Hepatocyte (in vitro differentiated cells): ENCODE measurements around the gene EBF4. TPM values are rescaled to one million over a fixed set of nuclear protein-coding genes. Genes with fewer than 3 reads are reported as not detected.
A peak's percentile ranks its signal among the peaks of the same experiment; 100 is the strongest.

Experiments used
- DNase-seq: peaks from one replicate; pipeline ENCODE4 v3.0.0-alpha.2; 2016; ENCODE audit warnings: low spot score
- H2AFZ ChIP-seq: fragments of 200-600 bp; sonication (generic); 2 replicates; pipeline ENCODE4 v1.6.0; 2016; ENCODE audit warnings: antibody characterized with exemption, mild to moderate bottlenecking
- H3K27ac ChIP-seq: fragments of 200-600 bp; sonication (generic); 2 replicates; pipeline ENCODE4 v1.5.1; 2016; ENCODE audit warnings: mild to moderate bottlenecking
- H3K27me3 ChIP-seq: fragments of 200-600 bp; sonication (generic); 2 replicates; pipeline ENCODE4 v1.6.1; 2016
- H3K36me3 ChIP-seq: fragments of 200-600 bp; sonication (generic); replicated peaks from 2 replicates; pipeline ENCODE4 v1.5.1; 2016; ENCODE audit warnings: low read depth; ENCODE audit not compliant: insufficient read depth
- H3K4me1 ChIP-seq: fragments of 200-600 bp; sonication (generic); 2 replicates; pipeline ENCODE4 v1.5.1; 2016; ENCODE audit warnings: mild to moderate bottlenecking, moderate library complexity; ENCODE audit not compliant: insufficient read depth
- H3K4me2 ChIP-seq: fragments of 200-600 bp; sonication (generic); 2 replicates; pipeline ENCODE4 v1.6.0; 2016
- H3K4me3 ChIP-seq: fragments of 200-600 bp; sonication (generic); 2 replicates; pipeline ENCODE4 v1.5.1; 2016; ENCODE audit warnings: mild to moderate bottlenecking
- H3K79me2 ChIP-seq: fragments of 200-600 bp; sonication (generic); 2 replicates; pipeline ENCODE4 v1.6.0; 2017; ENCODE audit warnings: mild to moderate bottlenecking
- H3K9me2 ChIP-seq: fragments of 200-600 bp; sonication (generic); replicated peaks from 2 replicates; pipeline ENCODE4 v1.6.0; 2017; ENCODE audit warnings: mild to moderate bottlenecking; ENCODE audit not compliant: insufficient read depth
- H3K9me3 ChIP-seq: fragments of 200-600 bp; sonication (generic); 2 replicates; pipeline ENCODE4 v1.5.1; 2016; ENCODE audit warnings: low read depth, mild to moderate bottlenecking
- H4K20me1 ChIP-seq: fragments of 200-600 bp; sonication (generic); 2 replicates; pipeline ENCODE4 v1.6.0; 2016; ENCODE audit warnings: mild to moderate bottlenecking; ENCODE audit not compliant: insufficient read depth, poor library complexity, severe bottlenecking
- CTCF ChIP-seq: fragments of 200-600 bp; sonication (generic); IDR thresholded peaks from 2 replicates; pipeline ENCODE4 v1.5.1; 2016; ENCODE audit warnings: antibody characterized with exemption, mild to moderate bottlenecking; ENCODE audit not compliant: poor library complexity
- EZH2 ChIP-seq: fragments of 200-600 bp; sonication (generic); IDR thresholded peaks from 2 replicates; pipeline ENCODE4 v1.6.1; 2016; ENCODE audit warnings: antibody characterized with exemption, mild to moderate bottlenecking, borderline replicate concordance
- EZH2phosphoT487 ChIP-seq: fragments of 200-600 bp; sonication (generic); IDR thresholded peaks from one replicate; pipeline ENCODE4 v1.6.1; 2018; ENCODE audit warnings: antibody characterized with exemption, mild to moderate bottlenecking, low read depth, moderate library complexity; ENCODE audit not compliant: unreplicated experiment, severe bottlenecking
- WGBS: methylation state at CpG from one replicate; pipeline ENCODE4 v1.1.6; 2016; ENCODE audit warnings: low lambda C conversion rate; ENCODE audit errors: missing lambda C conversion rate; 5-methylcytosine and 5-hydroxymethylcytosine counted together
- polyA plus RNA-seq: library from polyadenylated mRNA; unstranded; fragments of >200 nt; fragmentation: Nextera tagmentation; extraction: Ambion mirVana; gene quantifications from 2 replicates; pipeline ENCODE4 v1.2.1, GENCODE V29; 2016
- total RNA-seq: library from RNA; depleted of rRNA; stranded (reverse); fragments of >200 nt; gene quantifications from 2 replicates; pipeline ENCODE4 v1.2.3, GENCODE V29; 2014

EBF4 gene
- total and polyA plus RNA-seq, 2 experiments from 2014 or later, result 10.7 to 17.9 TPM

- H4K20me1 ChIP-seq, result no peaks in the 10 kb centered on the region
- peaks cover 3% of the 10 kb centered on the region for H3K4me1 ChIP-seq
- H3K27ac ChIP-seq, result no peak overlapping the region
- DNase-seq, result no peak
- TF ChIP-seq CTCF (no peak), EZH2 (no peak), EZH2phosphoT487 (no peak)
- no peak overlapping the region for H2AFZ ChIP-seq
- no peak overlapping the region for H3K4me2 ChIP-seq
- H3K27me3 ChIP-seq, result peaks cover 27% of the 10 kb centered on the region
- H3K9me2 ChIP-seq, result no peaks in the 10 kb centered on the region
- no peaks in the 10 kb centered on the region for H3K36me3 ChIP-seq
- H3K9me3 ChIP-seq, result no peaks in the 10 kb centered on the region
- no peak overlapping the region for H3K4me3 ChIP-seq
- H3K79me2 ChIP-seq, result no peaks in the 10 kb centered on the region
- WGBS, result 90% methylated on average over 16 of the region's 16 CpGs
Observed at GRCh38 chr20:2797136-2797983, 104.8 kb downstream of the EBF4 start.

- no peaks in the 10 kb centered on the region for H3K9me2 ChIP-seq
- no peak overlapping the region for H3K27ac ChIP-seq
- WGBS, result 92% methylated on average over 19 of the region's 19 CpGs
- no peak for DNase-seq
- H3K36me3 ChIP-seq, result no peaks in the 10 kb centered on the region
- no peak overlapping the region for H3K4me2 ChIP-seq
- no peaks in the 10 kb centered on the region for H3K9me3 ChIP-seq
- no peaks in the 10 kb centered on the region for H3K79me2 ChIP-seq
- peaks cover 36% of the 10 kb centered on the region for H3K27me3 ChIP-seq
- TF ChIP-seq EZH2phosphoT487, result no peak
- no peak for TF ChIP-seq EZH2
- no peak for TF ChIP-seq CTCF
- no peak overlapping the region for H3K4me3 ChIP-seq
- H3K4me1 ChIP-seq, result peaks cover 3% of the 10 kb centered on the region
- H2AFZ ChIP-seq, result no peak overlapping the region
- no peaks in the 10 kb centered on the region for H4K20me1 ChIP-seq
Observed at GRCh38 chr20:2798095-2798805, 105.7 kb downstream of the EBF4 start.

- DNase-seq, result no peak
- no peaks in the 10 kb centered on the region for H4K20me1 ChIP-seq
- no peaks in the 10 kb centered on the region for H3K9me2 ChIP-seq
- H3K27me3 ChIP-seq, result peaks cover 41% of the 10 kb centered on the region
- no peaks in the 10 kb centered on the region for H3K36me3 ChIP-seq
- no peak overlapping the region for H3K27ac ChIP-seq
- H2AFZ ChIP-seq, result no peak overlapping the region
- H3K4me1 ChIP-seq, result peaks cover 3% of the 10 kb centered on the region
- H3K79me2 ChIP-seq, result no peaks in the 10 kb centered on the region
- 83% methylated on average over 6 of the region's 6 CpGs for WGBS
- no peaks in the 10 kb centered on the region for H3K9me3 ChIP-seq
- TF ChIP-seq EZH2phosphoT487 (no peak), CTCF (no peak), EZH2 (no peak)
- no peak overlapping the region for H3K4me3 ChIP-seq
- peak overlapping the region; percentile 81 for H3K4me2 ChIP-seq
Observed at GRCh38 chr20:2798814-2799213, 106.2 kb downstream of the EBF4 start.
